Psoas muscle (tissue), 8 donors: ENCODE data around the gene BCL2L15. TPM values are rescaled to one million over a fixed set of nuclear protein-coding genes. Genes with fewer than 3 reads are reported as not detected.

Source experiments
- ATAC-seq, 4 donors: fragments of 200-7000 bp; cut with Tn5 transposase; one replicate each; pipeline ENCODE4 v1.9.1; 2020; ENCODE audit warnings: moderate library complexity in 3 of 4, mild to moderate bottlenecking in 2 of 4
- DNase-seq, 2 donors: peaks; one replicate each; pipeline ENCODE4 v3.0.0-alpha.2; 2020
- H3K27ac ChIP-seq: fragments of 200-600 bp; one replicate; pipeline ENCODE4 v1.8.0; 2022
- H3K27me3 ChIP-seq, 3 donors: fragments of 200-600 bp in 1 of 3; one replicate each; pipeline versions ENCODE4 v1.6.1 to v1.8.0; 2013 to 2022; ENCODE audit warnings: low read length in 2 of 3, mild to moderate bottlenecking in 2 of 3, moderate library complexity in 1 of 3; ENCODE audit not compliant: insufficient read depth in 3 of 3
- H3K36me3 ChIP-seq, 2 donors: fragments of 200-600 bp in 1 of 2; one replicate each; pipeline versions ENCODE4 v1.6.1 to v1.8.0; 2013 to 2022; ENCODE audit warnings: low read depth in 1 of 2, mild to moderate bottlenecking in 1 of 2, moderate library complexity in 1 of 2; ENCODE audit not compliant: insufficient read depth in 1 of 2
- H3K4me1 ChIP-seq: fragments of 200-600 bp; one replicate; pipeline ENCODE4 v1.8.0; 2022
- H3K4me3 ChIP-seq: fragments of 200-600 bp; one replicate; pipeline ENCODE4 v1.8.0; 2022; ENCODE audit warnings: mild to moderate bottlenecking
- H3K9me3 ChIP-seq: fragments of 200-600 bp; one replicate; pipeline ENCODE4 v1.8.0; 2022
- CTCF ChIP-seq: fragments of 200-600 bp; IDR thresholded peaks from one replicate; pipeline ENCODE4 v1.8.0; 2022; ENCODE audit warnings: antibody characterized with exemption
- WGBS, 3 donors: extraction: QIAGEN DNeasy Blood & Tissue Kit; methylation state at CpG; one replicate each; pipeline versions ENCODE4 v1.1.6 to v1.1.7; 2013; 5-methylcytosine and 5-hydroxymethylcytosine counted together
- intact Hi-C, 2 donors: fragments of 100-400 bp; cut with DNase I; formaldehyde crosslinking; loops; one replicate each; pipeline versions ENCODE4 v1.11.0 to v1.14.2; 2022
- polyA plus RNA-seq, 3 donors: library from polyadenylated mRNA; stranded (reverse); fragments of 200-250 nt; gene quantifications; one replicate each; pipeline ENCODE4 v1.2.3, GENCODE V29; 2013
- total RNA-seq, 4 donors: library from RNA; stranded (reverse); fragmentation: NEBNext Ultra II Directional in 2 of 4; extraction: Animal tissue kit (Norgen Biotek cat#: 25700) in 2 of 4; gene quantifications; one replicate each; pipeline versions ENCODE4 v1.2.1 to v1.2.4, GENCODE V29; 2021 to 2023
- donor health status: healthy with polysubstance abuse.
- donor health status: DM: no; HTN: no; CAD: no; lungs with moderate emphysema.
- donor health status: Bipolar disorder and iron deficiency.
- donor health status: healthy.
- donor health status: DM: yes; HTN: yes; CAD: no.
- donor health status: DM: no; HTN: no; CAD: no.
- donor health status: DM: no; HTN: no; CAD: no.
- donor health status: DM: yes; HTN: yes; CAD: no.

BCL2L15 gene
- total and polyA plus RNA-seq, 7 donors = 0.03 to 0.44 (median 0.26) TPM

- ATAC-seq (peak; percentile 95 to 97 (median 96)), DNase-seq (peak; percentile 99 to 100)
- 0 to 1% (median 0%) methylated on average over 65 to 67 of the region's 67 CpGs for WGBS, 3 donors
- Histone ChIP-seq H3K4me1 (peaks cover 9% of the 10 kb centered on the region), H3K9me3 (no peaks in the 10 kb centered on the region), H3K27me3 (no peaks in the 10 kb centered on the region), H3K27ac (peak within 1 kb of the TSS; percentile 89), H3K4me3 (peak within 1 kb of the TSS; percentile 91), H3K36me3 (peaks cover 4 to 48% of the 10 kb centered on the region in 2 donors)
- intact Hi-C loops = loop anchor here (1.0 to 10.0 kb wide), 4 partner anchors 24 to 150 kb away; partner anchors contain the start of genes HIPK1 (in 2 of the 2) and PHTF1 (in 2 of the 2)
- TF ChIP-seq CTCF = peak; percentile 70
These were observed 17.5 kb upstream of the BCL2L15 start, which contains the start of the genes AP4B1 and DCLRE1B for GRCh38 chr1:113904674-113905434. TSS of gene AP4B1 (minus strand) at chr1:113904799. CDS start at chr1:113904717, 82 bp downstream. TSS of gene DCLRE1B (plus strand) at chr1:113905326. CDS start at chr1:113905587, 261 bp downstream.

DNA sequence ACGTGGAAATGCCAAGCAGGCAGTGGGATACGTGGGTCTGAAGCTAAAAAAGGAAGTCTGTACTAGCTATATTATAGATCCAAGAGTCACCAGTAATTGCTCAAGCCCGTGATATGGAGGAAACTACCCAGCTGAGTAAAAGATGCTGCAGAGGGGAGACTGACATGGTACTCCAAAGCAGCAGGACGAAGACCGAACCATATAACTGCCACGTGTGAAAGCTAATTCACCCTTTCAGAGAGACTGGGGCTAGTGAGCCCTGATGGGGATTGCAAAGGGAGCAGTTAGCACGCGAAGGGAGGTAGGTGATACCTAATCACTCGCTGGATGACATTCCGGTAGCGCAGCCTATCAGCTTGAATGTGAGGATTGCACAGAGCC is 16.9 kb upstream of the BCL2L15 start:
- intact Hi-C loops = loop anchor here in 1 of 2 donors (2.0 to 10.0 kb wide), 2 partner anchors 67 to 149 kb away; partner anchors contain the start of gene PHTF1
- no peak for TF ChIP-seq CTCF
- WGBS, 3 donors = 0 to 1% (median 0%) methylated on average over 11 of the region's 11 CpGs
- H3K27ac ChIP-seq = peak overlapping the region; percentile 89
- DNase-seq (no peak), ATAC-seq (no peak)
- H3K27me3 ChIP-seq = no peaks in the 10 kb centered on the region
- H3K36me3 ChIP-seq = peaks cover 4 to 50% of the 10 kb centered on the region in 2 donors
- H3K4me1 ChIP-seq = peaks cover 9% of the 10 kb centered on the region
- H3K9me3 ChIP-seq = no peaks in the 10 kb centered on the region
- peak overlapping the region; percentile 91 for H3K4me3 ChIP-seq

DNA sequence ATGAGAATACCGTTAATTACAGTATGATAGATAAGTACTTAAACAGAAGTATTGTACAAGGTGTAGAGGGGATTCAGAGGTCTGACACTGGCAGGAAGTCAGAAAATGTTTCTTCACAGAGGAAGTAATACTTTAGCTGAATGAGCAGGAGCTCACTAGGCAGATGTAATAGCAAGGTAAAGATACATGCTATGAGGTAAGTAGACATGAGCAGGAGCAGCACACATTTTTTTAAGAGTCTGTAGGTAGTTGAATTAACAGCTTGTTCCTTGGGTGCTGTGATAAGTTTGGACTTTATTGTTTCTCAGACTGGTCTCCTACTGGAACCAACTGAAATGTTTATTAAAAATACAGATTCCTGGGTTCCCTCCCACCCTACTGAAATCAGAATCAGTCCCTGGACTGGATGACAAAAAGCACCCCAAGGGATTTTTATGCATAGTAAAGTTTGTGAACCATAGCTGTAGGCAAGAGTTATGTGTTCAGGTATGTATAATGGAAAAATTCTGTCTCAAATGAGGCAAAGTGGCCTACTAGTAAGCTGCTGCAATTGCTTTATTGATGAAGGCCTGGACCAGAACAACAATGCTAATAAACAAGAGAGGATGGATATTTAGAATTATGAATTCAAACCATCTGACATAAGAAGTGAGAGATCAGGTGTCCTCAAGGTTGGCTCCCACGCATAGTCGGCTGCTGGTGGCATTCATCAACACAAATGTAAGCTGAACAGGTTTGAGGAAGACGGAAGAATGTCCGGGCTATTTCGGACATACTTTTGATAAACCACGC is 16.3 kb upstream of the BCL2L15 start:
- ATAC-seq (no peak), DNase-seq (no peak)
- no peak for TF ChIP-seq CTCF
- 9 to 14% (median 13%) methylated on average over 7 of the region's 7 CpGs for WGBS, 3 donors
- Histone ChIP-seq H3K27me3 (no peaks in the 10 kb centered on the region), H3K4me3 (peak overlapping the region; percentile 91), H3K36me3 (peaks cover 4 to 50% of the 10 kb centered on the region in 2 donors), H3K27ac (peak overlapping the region; percentile 89), H3K4me1 (peaks cover 9% of the 10 kb centered on the region), H3K9me3 (no peaks in the 10 kb centered on the region)
- intact Hi-C loops = loop anchor here in 1 of 2 donors (2.0 to 10.0 kb wide), 2 partner anchors 67 to 149 kb away; partner anchors contain the start of gene PHTF1

- no peak for DNase-seq
- WGBS, 3 donors = 69 to 83% (median 83%) methylated on average over 3 of the region's 3 CpGs
- H3K36me3 ChIP-seq = peaks cover 4 to 62% of the 10 kb centered on the region in 2 donors
- no peak overlapping the region for H3K27ac ChIP-seq
- no peaks in the 10 kb centered on the region for H3K9me3 ChIP-seq
- ATAC-seq = no peak
- peaks cover 9% of the 10 kb centered on the region for H3K4me1 ChIP-seq
- intact Hi-C loops = loop anchor here in 1 of 2 donors (10.0 kb wide), 1 partner anchor 146 kb away; the partner anchor contains the start of gene PHTF1
- no peak overlapping the region for H3K4me3 ChIP-seq
- no peaks in the 10 kb centered on the region for H3K27me3 ChIP-seq
- no peak for TF ChIP-seq CTCF
These were observed 13.8 kb upstream of the BCL2L15 start for GRCh38 chr1:113901191-113901590.
